Activated naive CD8-positive, alpha-beta T cell treated with anti-CD3 and anti-CD28 coated beads, Interleukin-2, amount 50 U/mL, for 24 hours (primary cell): ENCODE measurements around the gene ETS2.
A peak's percentile ranks its signal among the peaks of the same experiment; 100 is the strongest.

ENCODE experiments used
- ATAC-seq: fragments of 150-1000 bp; cut with Tn5 transposase; one replicate; pipeline ENCODE4 v1.10.0; 2021
- DNase-seq: peaks from one replicate; pipeline ENCODE4 v3.0.0; 2021
- H3K27ac Mint-ChIP-seq: one replicate; pipeline ENCODE4 v1.8.0; 2021; ENCODE audit warnings: mild to moderate bottlenecking, mixed read lengths
- H3K27me3 Mint-ChIP-seq: one replicate; pipeline ENCODE4 v1.8.0; 2021; ENCODE audit warnings: mixed read lengths
- H3K36me3 Mint-ChIP-seq: one replicate; pipeline ENCODE4 v1.8.0; 2021; ENCODE audit warnings: low read depth, mixed read lengths
- H3K4me1 Mint-ChIP-seq: one replicate; pipeline ENCODE4 v1.8.0; 2021; ENCODE audit warnings: mixed read lengths
- H3K4me3 Mint-ChIP-seq: one replicate; pipeline ENCODE4 v1.8.0; 2021; ENCODE audit warnings: mild to moderate bottlenecking, moderate library complexity, mixed read lengths
- H3K9me3 Mint-ChIP-seq: one replicate; pipeline ENCODE4 v1.8.0; 2021; ENCODE audit warnings: mixed read lengths

The ETS2 gene

GRCh38 chr21:38857152-38857825, 51.6 kb downstream of the ETS2 start:
- Mint-ChIP-seq H3K27ac (no peak overlapping the region), H3K4me1 (peaks cover 8% of the 10 kb centered on the region), H3K27me3 (peaks cover 8% of the 10 kb centered on the region), H3K36me3 (no peaks in the 10 kb centered on the region), H3K9me3 (no peaks in the 10 kb centered on the region), H3K4me3 (no peak overlapping the region)
- peak; percentile 4 for ATAC-seq
- DNase-seq: no peak

- Mint-ChIP-seq H3K27me3 (peaks cover 4% of the 10 kb centered on the region), H3K27ac (no peak overlapping the region), H3K4me1 (peaks cover 11% of the 10 kb centered on the region), H3K9me3 (no peaks in the 10 kb centered on the region), H3K36me3 (no peaks in the 10 kb centered on the region), H3K4me3 (no peak overlapping the region)
- no peak for DNase-seq
- no peak for ATAC-seq
These were observed 52.5 kb downstream of the ETS2 start for GRCh38 chr21:38858026-38858811.

GRCh38 chr21:38858812-38859205, 53.1 kb downstream of the ETS2 start:
- H3K27me3 Mint-ChIP-seq: peaks cover 4% of the 10 kb centered on the region
- no peak overlapping the region for H3K27ac Mint-ChIP-seq
- DNase-seq: no peak
- peaks cover 11% of the 10 kb centered on the region for H3K4me1 Mint-ChIP-seq
- H3K4me3 Mint-ChIP-seq: no peak overlapping the region
- ATAC-seq: no peak
- no peaks in the 10 kb centered on the region for H3K36me3 Mint-ChIP-seq
- H3K9me3 Mint-ChIP-seq: no peaks in the 10 kb centered on the region

- DNase-seq (no peak), ATAC-seq (no peak)
- peaks cover 11% of the 10 kb centered on the region for H3K27me3 Mint-ChIP-seq
- no peaks in the 10 kb centered on the region for H3K36me3 Mint-ChIP-seq
- H3K9me3 Mint-ChIP-seq: no peaks in the 10 kb centered on the region
- no peak overlapping the region for H3K27ac Mint-ChIP-seq
- H3K4me3 Mint-ChIP-seq: no peak overlapping the region
- H3K4me1 Mint-ChIP-seq: peaks cover 11% of the 10 kb centered on the region
These were observed 54.1 kb downstream of the ETS2 start for GRCh38 chr21:38859852-38860251.

- Mint-ChIP-seq H3K4me3 (no peak overlapping the region), H3K9me3 (no peaks in the 10 kb centered on the region), H3K27ac (no peak overlapping the region), H3K27me3 (peaks cover 18% of the 10 kb centered on the region), H3K36me3 (no peaks in the 10 kb centered on the region), H3K4me1 (peaks cover 11% of the 10 kb centered on the region)
- DNase-seq: no peak
- no peak for ATAC-seq
These were observed 55.3 kb downstream of the ETS2 start for GRCh38 chr21:38861056-38861455.

- ATAC-seq (no peak), DNase-seq (no peak)
- Mint-ChIP-seq H3K27me3 (peaks cover 22% of the 10 kb centered on the region), H3K36me3 (no peaks in the 10 kb centered on the region), H3K4me3 (no peak overlapping the region), H3K9me3 (no peaks in the 10 kb centered on the region), H3K27ac (no peak overlapping the region), H3K4me1 (peaks cover 11% of the 10 kb centered on the region)
These were observed 56.4 kb downstream of the ETS2 start for GRCh38 chr21:38861989-38862683.

GRCh38 chr21:38863291-38863690, 57.6 kb downstream of the ETS2 start:
- ATAC-seq (no peak), DNase-seq (no peak)
- Mint-ChIP-seq H3K27me3 (peaks cover 23% of the 10 kb centered on the region), H3K4me1 (peaks cover 11% of the 10 kb centered on the region), H3K9me3 (no peaks in the 10 kb centered on the region), H3K4me3 (no peak overlapping the region), H3K27ac (no peak overlapping the region), H3K36me3 (no peaks in the 10 kb centered on the region)

GRCh38 chr21:38863843-38864363, 58.2 kb downstream of the ETS2 start:
- Mint-ChIP-seq H3K36me3 (no peaks in the 10 kb centered on the region), H3K4me1 (peaks cover 11% of the 10 kb centered on the region), H3K27me3 (peaks cover 26% of the 10 kb centered on the region), H3K27ac (no peak overlapping the region), H3K4me3 (no peak overlapping the region), H3K9me3 (no peaks in the 10 kb centered on the region)
- DNase-seq: no peak
- ATAC-seq: no peak

- Mint-ChIP-seq H3K4me1 (peaks cover 11% of the 10 kb centered on the region), H3K36me3 (no peaks in the 10 kb centered on the region), H3K27ac (no peak overlapping the region), H3K9me3 (no peaks in the 10 kb centered on the region), H3K27me3 (peaks cover 24% of the 10 kb centered on the region), H3K4me3 (no peak overlapping the region)
- ATAC-seq (no peak), DNase-seq (no peak)
These were observed 59.2 kb downstream of the ETS2 start for GRCh38 chr21:38864964-38865363.

- peaks cover 2% of the 10 kb centered on the region for H3K4me1 Mint-ChIP-seq
- H3K36me3 Mint-ChIP-seq: no peaks in the 10 kb centered on the region
- H3K4me3 Mint-ChIP-seq: no peak overlapping the region
- ATAC-seq (no peak), DNase-seq (no peak)
- peaks cover 28% of the 10 kb centered on the region for H3K27me3 Mint-ChIP-seq
- H3K27ac Mint-ChIP-seq: no peak overlapping the region
- no peaks in the 10 kb centered on the region for H3K9me3 Mint-ChIP-seq
These were observed 63.5 kb downstream of the ETS2 start for GRCh38 chr21:38869196-38869595.

- Mint-ChIP-seq H3K36me3 (no peaks in the 10 kb centered on the region), H3K4me3 (no peak overlapping the region), H3K27ac (no peak overlapping the region), H3K4me1 (peaks cover 2% of the 10 kb centered on the region), H3K27me3 (peaks cover 20% of the 10 kb centered on the region), H3K9me3 (no peaks in the 10 kb centered on the region)
- ATAC-seq: no peak
- no peak for DNase-seq
These were observed 64.2 kb downstream of the ETS2 start for GRCh38 chr21:38869946-38870345.
